GM18867 (cell line): ENCODE data around the gene KBTBD6.
A peak's percentile ranks its signal among the peaks of the same experiment; 100 is the strongest.
"Not testable (repeated sequence)": the region's sequence is repeated elsewhere in the genome, so short reads cannot be mapped to it uniquely, and the experiment has no call there.

Source experiments
- ATAC-seq: cut with Tn5 transposase; IDR thresholded peaks from one replicate; pipeline ENCODE4 v1.9.1; 2021; ENCODE audit warnings: mild to moderate bottlenecking, moderate library complexity; ENCODE audit not compliant: unreplicated experiment

Gene KBTBD6

DNA sequence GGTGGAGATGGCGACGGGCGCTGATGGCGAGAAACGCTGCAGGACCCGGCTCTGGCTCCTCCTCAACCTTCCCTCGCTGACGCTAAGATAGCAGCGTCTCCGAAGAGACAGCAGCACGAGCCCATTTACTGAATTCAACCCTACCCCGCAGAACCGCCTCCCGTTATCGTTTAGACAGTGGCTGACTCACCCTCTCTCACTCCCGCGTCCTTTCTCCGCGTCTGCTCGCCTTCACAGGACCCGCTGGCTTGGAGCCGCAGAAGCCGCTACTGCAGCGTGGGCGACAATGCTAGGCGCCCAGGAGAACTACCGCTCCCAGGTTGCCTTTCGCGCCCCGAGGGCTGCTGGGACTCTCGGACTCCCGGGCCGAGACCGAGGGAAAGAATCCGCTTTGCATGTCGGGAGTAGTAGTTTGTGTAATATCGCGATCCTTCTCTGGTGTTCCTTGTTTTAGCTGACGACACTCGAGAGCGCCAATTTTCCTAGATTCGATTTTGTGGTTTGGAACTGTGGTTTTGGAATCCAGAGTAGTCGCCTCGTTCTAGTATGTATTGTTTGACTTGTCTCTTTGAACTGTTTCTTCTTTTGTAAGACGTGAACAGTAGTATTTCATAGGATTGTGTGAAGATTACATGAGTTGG is at the start of gene KBTBD6:
Gene KBTBD6 (minus strand): TSS at position 291 of the 641 bp plus-strand sequence. CDS start 291 bp downstream, outside the sequence.
- ATAC-seq, result peak; percentile 98

DNA sequence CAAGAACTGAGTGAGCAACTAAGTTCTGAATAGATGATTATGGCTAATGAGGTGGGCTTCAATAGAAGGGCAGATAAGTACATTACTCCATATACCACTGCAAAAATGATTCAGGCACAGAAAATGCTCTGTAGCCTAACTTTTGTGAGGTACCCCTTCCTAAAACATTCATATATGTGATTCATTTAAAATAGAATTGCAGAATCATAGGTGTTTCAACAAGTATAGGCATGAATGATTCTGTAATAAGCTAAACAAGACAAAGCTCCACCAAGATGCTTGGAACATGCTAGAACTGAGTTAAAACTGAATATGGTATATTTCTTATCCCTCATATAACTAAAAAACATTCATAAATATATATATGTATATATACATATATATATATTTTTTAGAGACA is 49.6 kb upstream of the KBTBD6 start:
- ATAC-seq, result no peak

DNA sequence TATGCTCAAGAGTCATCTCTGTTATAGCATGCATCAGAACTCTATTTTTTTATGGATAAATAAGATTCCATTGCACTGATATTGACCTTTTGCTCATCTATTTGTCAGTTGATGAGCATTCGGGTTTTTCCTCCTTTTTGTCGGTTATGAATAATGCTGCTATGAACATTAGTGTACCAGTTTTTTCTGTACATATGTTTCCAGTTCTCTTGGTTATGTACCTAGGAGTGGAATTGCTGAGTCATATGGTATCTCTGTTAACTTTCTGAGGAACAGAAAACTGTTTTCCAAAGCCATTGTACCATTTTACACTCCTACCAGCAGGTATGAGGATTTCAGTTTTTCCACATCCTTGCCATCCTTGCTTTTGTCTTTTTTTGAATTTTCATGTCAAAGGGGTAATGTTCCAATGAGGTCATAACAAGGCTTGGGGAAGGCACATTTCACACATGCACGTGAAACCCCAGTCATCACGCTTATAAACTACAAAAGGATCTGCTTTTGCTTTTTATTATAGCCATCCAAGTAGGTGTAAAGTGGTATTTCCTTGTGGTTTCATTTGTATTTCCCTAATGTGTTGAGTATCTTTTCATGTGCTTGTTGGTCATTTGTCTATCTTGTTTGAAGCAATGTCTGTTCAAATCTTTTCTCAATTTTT is 47.1 kb upstream of the KBTBD6 start:
- no peak for ATAC-seq

- no peak for ATAC-seq
These were observed 45.4 kb upstream of the KBTBD6 start for GRCh38 chr13:41178040-41178439.

DNA sequence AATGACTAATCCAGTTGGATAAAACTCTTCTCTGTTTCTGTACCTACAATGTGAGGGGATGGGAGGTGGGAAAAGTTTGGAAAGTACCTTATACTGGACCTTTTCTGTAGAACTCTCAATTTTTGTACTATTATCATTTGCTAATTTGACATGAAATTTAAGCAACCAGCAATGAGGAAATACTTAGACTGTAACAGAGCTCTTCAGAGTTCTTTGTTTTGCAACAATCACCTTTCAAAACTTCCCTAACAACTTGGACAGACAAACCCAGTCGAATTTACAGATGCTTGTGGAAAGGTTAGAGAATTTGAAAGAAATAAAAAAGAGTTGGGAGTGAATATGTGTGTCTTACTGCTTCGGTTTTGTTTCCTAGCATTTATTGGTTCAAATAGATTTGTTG is 45.0 kb upstream of the KBTBD6 start:
- ATAC-seq, result no peak

DNA sequence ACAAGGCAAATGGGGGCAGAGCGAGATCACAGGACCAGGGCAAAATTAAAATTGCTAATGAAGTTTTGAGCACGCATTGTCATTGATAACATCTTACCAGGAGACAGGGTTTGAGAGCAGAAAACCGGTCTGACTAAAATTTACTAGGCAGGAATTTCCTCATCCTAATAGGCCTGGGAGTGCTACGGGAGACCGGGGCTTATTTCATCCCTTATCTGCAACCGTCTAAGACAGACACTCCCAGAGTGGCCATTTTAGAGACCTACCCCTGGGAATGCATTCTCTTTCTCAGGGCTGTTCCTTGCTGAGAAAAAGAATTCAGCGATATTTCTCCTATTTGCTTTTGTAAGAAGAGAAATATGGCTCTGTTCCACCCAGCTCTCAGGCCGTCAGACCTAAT is 43.0 kb upstream of the KBTBD6 start:
- ATAC-seq, result not testable (repeated sequence)

GRCh38 chr13:41162151-41162550 is 29.5 kb upstream of the KBTBD6 start:
- ATAC-seq, result no peak

DNA sequence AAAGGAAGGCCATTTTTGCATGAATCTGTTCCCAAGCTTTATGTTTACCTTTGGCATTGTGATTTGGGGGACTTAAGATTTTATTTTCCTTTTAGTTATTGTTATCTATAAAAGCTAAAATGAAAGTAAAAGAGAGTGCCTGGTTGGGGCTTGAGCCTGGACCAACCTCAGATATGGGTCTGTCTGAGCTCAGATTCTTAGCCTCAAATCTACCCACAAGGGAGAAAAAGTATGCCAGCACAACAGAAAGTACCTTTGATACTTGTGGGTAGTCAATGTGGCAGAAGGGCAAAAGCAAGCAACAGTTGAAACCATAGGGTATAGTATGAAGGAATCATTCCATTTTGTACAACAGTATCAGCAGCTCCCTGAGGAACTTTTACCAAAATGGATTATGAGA is 26.6 kb upstream of the KBTBD6 start:
- no peak for ATAC-seq

GRCh38 chr13:41157048-41157717 is 24.6 kb upstream of the KBTBD6 start:
- no peak for ATAC-seq

DNA sequence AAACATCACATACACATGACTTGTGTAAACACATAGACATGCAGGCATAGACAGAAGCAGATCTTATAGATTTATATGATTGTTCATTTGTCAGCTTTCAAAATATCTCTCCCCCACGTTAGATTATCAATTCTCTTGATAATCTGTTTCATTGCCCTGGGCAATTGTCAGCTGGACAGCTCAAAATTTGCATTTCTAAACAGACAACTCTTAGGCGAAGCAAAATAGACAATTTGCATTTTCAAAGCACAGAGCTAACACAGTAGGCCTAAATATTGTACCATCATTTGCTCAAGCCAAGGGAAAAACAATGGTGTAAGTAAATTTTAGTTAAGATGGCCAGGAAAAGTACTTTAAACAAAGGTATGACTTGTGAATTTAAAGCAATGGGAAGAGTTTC is 24.0 kb upstream of the KBTBD6 start:
- ATAC-seq, result no peak

DNA sequence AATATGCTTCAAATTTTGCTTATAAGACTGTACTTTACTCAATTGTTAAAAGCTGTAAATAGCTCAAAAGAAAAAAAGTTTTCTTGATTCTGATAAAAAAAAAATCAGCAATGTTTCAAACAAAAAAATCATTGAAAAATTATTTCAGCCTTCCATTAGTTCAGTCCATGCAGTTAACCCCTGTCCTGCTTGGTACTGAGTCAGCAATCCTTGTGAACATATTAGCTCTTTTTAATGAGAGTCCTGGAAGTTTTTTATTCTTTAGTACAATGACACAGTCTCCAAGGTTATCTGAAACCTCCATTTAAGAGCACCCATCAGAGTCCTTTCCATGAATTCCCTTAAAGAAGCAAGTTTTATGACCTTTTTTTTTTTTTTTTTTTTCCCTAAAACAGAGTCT is 21.4 kb upstream of the KBTBD6 start:
- no peak for ATAC-seq

DNA sequence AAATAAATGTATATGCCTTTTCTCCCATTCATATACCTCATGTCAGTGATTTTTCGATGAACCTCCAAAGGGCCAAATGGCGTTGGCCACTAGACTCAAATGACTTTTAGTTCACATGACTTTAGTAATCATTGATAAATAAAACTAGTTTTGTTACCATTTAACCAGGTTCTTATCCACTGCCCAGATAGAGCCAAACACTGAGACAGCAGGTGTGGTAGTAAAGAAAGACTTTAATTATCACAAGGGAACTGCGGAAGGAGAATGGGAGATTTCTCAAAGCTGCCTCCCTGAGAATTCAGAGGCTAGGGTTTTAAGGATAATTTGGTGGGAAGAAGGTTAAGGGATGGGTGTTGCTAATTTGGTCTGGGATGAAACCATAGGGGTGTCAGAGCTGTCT is 19.4 kb upstream of the KBTBD6 start:
- ATAC-seq, result no peak

DNA sequence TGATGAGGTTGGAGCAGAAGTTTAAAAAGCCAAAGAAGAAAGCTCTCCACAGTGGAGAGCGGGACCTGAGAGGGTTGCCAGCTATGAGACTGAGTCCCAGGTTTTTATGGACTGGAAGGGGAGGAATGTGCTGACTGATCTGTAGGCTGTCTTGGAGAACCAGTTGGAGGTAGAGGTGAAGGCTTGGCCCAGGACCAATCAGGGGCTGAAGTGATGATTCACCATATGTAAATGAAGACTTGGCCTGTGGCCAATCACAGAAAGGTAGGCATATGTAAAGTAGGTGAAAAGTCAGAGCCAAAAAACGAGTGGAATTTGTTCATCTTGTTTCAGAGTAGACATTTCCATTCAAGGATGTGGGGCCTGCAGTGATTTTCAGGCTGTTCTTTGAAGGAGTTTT is 17.5 kb upstream of the KBTBD6 start:
- ATAC-seq, result no peak

DNA sequence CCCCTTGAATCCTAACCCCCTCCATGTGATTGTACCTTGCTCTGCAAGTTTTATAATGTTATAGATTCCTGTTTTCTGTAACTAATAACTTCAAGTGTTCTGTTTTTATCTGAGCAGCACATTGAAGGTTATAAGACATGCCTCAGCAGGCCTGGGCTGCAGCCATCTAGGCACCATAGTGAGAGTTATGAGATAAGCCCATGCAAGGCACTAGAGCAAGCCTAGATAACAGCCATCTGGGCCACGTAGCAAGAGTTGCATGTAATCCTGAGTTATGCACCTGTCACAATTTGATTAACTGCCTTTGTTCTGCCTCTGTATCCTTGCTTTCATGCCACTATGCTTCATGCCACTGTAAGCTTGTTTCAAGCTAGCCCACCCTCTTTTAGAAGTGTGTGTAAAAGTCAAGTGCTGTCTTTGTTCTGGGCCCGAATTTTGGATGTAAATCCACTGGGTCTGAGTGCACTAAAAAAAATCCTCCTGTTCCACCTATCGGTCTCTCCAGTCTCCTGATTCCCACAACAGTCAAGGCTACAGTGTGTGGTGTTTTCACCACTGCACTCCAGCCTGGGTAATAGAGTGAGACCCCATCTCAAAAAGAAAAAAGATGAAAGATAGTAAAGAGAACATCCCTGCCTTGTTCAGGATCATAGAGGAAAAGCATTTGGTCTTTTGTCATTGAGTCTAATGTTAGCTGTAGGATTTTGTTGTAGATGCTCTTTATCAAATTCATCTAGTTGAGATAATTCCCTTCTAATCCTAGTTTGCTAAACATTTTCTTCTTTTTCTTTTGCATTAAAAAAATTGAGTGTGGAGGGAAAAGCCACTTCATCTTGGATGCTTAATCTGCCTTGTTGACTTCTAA is 16.0 kb upstream of the KBTBD6 start:
- no peak for ATAC-seq

DNA sequence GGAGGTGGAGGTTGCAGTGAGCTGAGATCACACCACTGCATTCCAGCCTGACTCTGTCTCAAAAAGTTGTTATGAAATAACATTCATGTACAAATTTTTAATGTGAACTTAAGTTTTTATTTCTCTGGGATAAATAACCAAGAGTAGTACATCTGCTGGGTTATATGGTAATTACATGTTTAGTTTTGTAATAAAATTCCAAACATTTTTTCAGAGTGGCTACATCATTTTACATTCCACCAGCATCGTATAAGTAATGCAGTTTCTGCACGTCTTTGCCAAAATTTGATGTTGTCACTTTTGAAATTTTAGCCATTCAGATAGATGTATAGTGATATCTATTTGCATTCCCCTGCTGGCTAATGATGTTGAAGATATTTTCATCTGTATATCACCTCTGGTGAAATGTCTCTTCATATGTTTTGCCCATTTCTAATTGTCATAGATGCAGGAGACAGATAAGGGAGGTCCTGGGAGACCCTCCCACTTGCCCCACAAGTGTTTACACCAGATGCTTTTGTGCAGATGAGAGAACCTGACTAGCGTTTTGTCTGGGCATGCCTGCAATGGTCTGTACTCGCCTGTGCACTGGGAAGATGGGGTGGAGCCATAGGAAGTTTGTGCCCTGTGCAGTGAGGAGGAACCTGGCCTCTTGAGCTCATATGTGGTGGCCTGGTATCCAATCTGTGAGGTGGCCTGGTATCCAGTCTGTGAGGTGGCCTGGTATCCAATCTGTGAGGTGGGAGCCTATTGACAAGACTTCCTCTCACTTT is 12.7 kb upstream of the KBTBD6 start:
- no peak for ATAC-seq

GRCh38 chr13:41144576-41144975 is 12.0 kb upstream of the KBTBD6 start:
- ATAC-seq, result no peak

GRCh38 chr13:41139296-41139966 is 6.8 kb upstream of the KBTBD6 start:
- no peak for ATAC-seq

- ATAC-seq, result no peak
These were observed 5.3 kb upstream of the KBTBD6 start for GRCh38 chr13:41137951-41138350.

GRCh38 chr13:41137241-41137640 is 4.6 kb upstream of the KBTBD6 start:
- ATAC-seq, result no peak

DNA sequence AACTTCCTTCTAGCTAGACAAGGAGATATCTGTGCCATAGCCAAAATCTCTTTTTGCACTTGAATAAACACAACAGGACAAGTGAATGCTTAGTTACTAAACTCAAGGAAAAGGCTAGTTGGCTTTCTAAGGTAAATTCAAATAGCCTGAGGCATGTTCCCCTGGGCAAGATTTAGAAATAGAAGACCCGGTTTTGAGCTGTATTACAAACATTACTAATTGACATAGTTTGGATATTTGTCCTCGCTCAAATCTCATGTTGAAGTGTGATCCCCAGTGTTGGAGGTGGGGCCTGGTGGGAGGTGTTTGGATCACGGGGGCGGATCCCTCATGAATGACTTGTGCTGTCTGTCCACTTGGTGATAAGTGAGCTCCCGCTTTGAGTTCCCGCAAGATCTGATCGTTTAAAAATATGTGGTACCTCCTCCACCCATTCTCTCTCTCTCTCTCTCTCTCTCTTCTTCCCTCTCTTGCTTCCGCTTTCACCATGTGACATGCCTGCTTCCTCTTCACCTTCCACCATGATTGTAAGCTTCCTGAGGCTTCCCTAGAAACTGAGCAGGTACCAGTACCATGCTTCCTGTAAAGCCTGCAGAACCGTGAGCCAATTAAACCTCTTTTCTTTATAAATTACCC is 3.9 kb upstream of the KBTBD6 start:
- no peak for ATAC-seq
